ENCODE results near the gene SLFNL1.

- TF ChIP-seq FOXM1 (IDR thresholded peaks at IDR 0.05; ENCODE audit: borderline replicate concordance) = no peak
- TF ChIP-seq CTBP1 (IDR thresholded peaks at IDR 0.05; ENCODE audit: borderline replicate concordance) = no peak
Measured at GRCh38 chr1:41010345-41010744, 11.2 kb downstream of the SLFNL1 start.

All from HEK293T (cell line).